Neuronal stem cell (in vitro differentiated cells): ENCODE results near the gene PI4KA.

Source experiments
- DNase-seq: peaks from one replicate; pipeline ENCODE4 v3.0.0-alpha.2; 2013; ENCODE audit warnings: low spot score
- H2AFZ ChIP-seq: one replicate; pipeline ENCODE4 v1.6.1; 2013; ENCODE audit warnings: mild to moderate bottlenecking, low read length, inconsistent platforms
- H2AK5ac ChIP-seq: 2 replicates; pipeline ENCODE4 v1.6.1; 2013; ENCODE audit warnings: low read depth, mild to moderate bottlenecking, inconsistent platforms, low read length, moderate library complexity, mixed read lengths
- H2BK120ac ChIP-seq: 2 replicates; pipeline ENCODE4 v1.6.1; 2013; ENCODE audit warnings: low read depth, mild to moderate bottlenecking, inconsistent platforms, low read length, moderate library complexity, mixed read lengths
- H2BK12ac ChIP-seq: one replicate; pipeline ENCODE4 v1.6.1; 2013; ENCODE audit warnings: low read length, inconsistent platforms
- H2BK15ac ChIP-seq: 2 replicates; pipeline ENCODE4 v1.6.1; 2013; ENCODE audit warnings: mild to moderate bottlenecking, low read length, inconsistent platforms, mixed read lengths
- H2BK5ac ChIP-seq: one replicate; pipeline ENCODE4 v1.6.1; 2013; ENCODE audit warnings: inconsistent platforms, mild to moderate bottlenecking, low read length, moderate library complexity
- H3K14ac ChIP-seq: one replicate; pipeline ENCODE4 v1.6.1; 2013; ENCODE audit warnings: low read length, inconsistent platforms
- H3K18ac ChIP-seq: 2 replicates; pipeline ENCODE4 v1.6.1; 2013; ENCODE audit warnings: low read length, inconsistent platforms
- H3K23ac ChIP-seq: 2 replicates; pipeline ENCODE4 v1.6.1; 2013; ENCODE audit warnings: low read depth, mild to moderate bottlenecking, mixed read lengths, low read length, inconsistent platforms; ENCODE audit not compliant: poor library complexity
- H3K27ac ChIP-seq: replicated peaks from 3 replicates; pipeline ENCODE4 v1.5.1; 2013; ENCODE audit warnings: low read length, inconsistent platforms
- H3K27me3 ChIP-seq, 3 experiments: 2 replicates each; pipeline ENCODE4 v1.6.1; 2013; ENCODE audit warnings: low read length in 3 of 3, mild to moderate bottlenecking in 2 of 3, inconsistent platforms in 1 of 3, low read depth in 1 of 3, mixed read lengths in 1 of 3, moderate library complexity in 1 of 3; ENCODE audit not compliant: control insufficient read depth in 3 of 3, insufficient read depth in 3 of 3
- H3K36me3 ChIP-seq, 2 donors: replicated peaks in 1 of 2; 2 replicates each; pipeline ENCODE4 v1.6.1; 2013; ENCODE audit warnings: low read length in 2 of 2; ENCODE audit not compliant: control insufficient read depth in 2 of 2, insufficient read depth in 2 of 2
- H3K4ac ChIP-seq: 2 replicates; pipeline ENCODE4 v1.6.1; 2013; ENCODE audit warnings: inconsistent platforms, mild to moderate bottlenecking, low read length, moderate library complexity
- H3K4me1 ChIP-seq, 2 donors: 1 replicate in 1 of 2; 2 replicates in 1 of 2; pipeline ENCODE4 v1.6.1; 2013; ENCODE audit warnings: low read length in 2 of 2, low read depth in 1 of 2; ENCODE audit not compliant: control insufficient read depth in 2 of 2, insufficient read depth in 1 of 2
- H3K4me2 ChIP-seq: one replicate; pipeline ENCODE4 v1.6.1; 2013; ENCODE audit warnings: mild to moderate bottlenecking, low read length, inconsistent platforms; ENCODE audit not compliant: insufficient read depth, poor library complexity, severe bottlenecking
- H3K4me3 ChIP-seq, 2 donors: 2 replicates each; pipeline ENCODE4 v1.5.1; 2013; ENCODE audit warnings: low read length in 2 of 2, mild to moderate bottlenecking in 2 of 2, inconsistent platforms in 1 of 2, moderate library complexity in 1 of 2
- H3K79me1 ChIP-seq: one replicate; pipeline ENCODE4 v1.6.1; 2013; ENCODE audit warnings: low read depth, mild to moderate bottlenecking, inconsistent platforms, low read length, moderate library complexity
- H3K9ac ChIP-seq: one replicate; pipeline ENCODE4 v1.6.1; 2013; ENCODE audit warnings: mild to moderate bottlenecking, low read depth, low read length, inconsistent platforms; ENCODE audit not compliant: poor library complexity
- H3K9me3 ChIP-seq, 2 donors: replicated peaks in 1 of 2; 2 replicates each; pipeline versions ENCODE3 to v1.6.1; 2013; ENCODE audit warnings: low read length in 2 of 2, mild to moderate bottlenecking in 2 of 2, inconsistent platforms in 1 of 2, low read depth in 1 of 2, mixed read lengths in 1 of 2, moderate library complexity in 1 of 2; ENCODE audit not compliant: control insufficient read depth in 2 of 2, insufficient read depth in 1 of 2
- H4K8ac ChIP-seq: one replicate; pipeline ENCODE4 v1.6.1; 2013; ENCODE audit warnings: low read depth, mild to moderate bottlenecking, inconsistent platforms, low read length, moderate library complexity
- H4K91ac ChIP-seq: one replicate; pipeline ENCODE4 v1.6.1; 2013; ENCODE audit warnings: low read length, low read depth, mild to moderate bottlenecking, inconsistent platforms; ENCODE audit not compliant: poor library complexity
- WGBS, 2 donors: extraction: QIAGEN DNeasy Blood & Tissue Kit; methylation state at CpG; one replicate each; pipeline ENCODE4 v1.1.7; 2013; ENCODE audit warnings: missing lambda C conversion rate in 2 of 2, mixed read lengths in 1 of 2; ENCODE audit not compliant: insufficient read length in 2 of 2, insufficient replicate concordance in 1 of 2; ENCODE audit errors: extremely low coverage in 2 of 2; 5-methylcytosine and 5-hydroxymethylcytosine counted together

The PI4KA gene

GRCh38 chr22:20666560-20666959 lies 192.1 kb downstream of the PI4KA start:
- Histone ChIP-seq H3K4me1 (no peaks in the 10 kb centered on the region), H2AK5ac (no peak overlapping the region), H4K91ac (no peak overlapping the region), H2BK120ac (no peak overlapping the region), H4K8ac (no peak overlapping the region), H2BK5ac (no peak overlapping the region), H3K4me2 (no peak overlapping the region), H3K27ac (no peak overlapping the region), H3K79me1 (no peaks in the 10 kb centered on the region), H2BK15ac (no peak overlapping the region), H3K18ac (no peak overlapping the region), H3K9me3 (peaks cover 0 to 3% of the 10 kb centered on the region in 2 donors), H3K27me3 (peaks cover 0 to under 1% (median 0%) of the 10 kb centered on the region in 3 experiments), H3K14ac (no peak overlapping the region), H3K36me3 (no peaks in the 10 kb centered on the region), H2BK12ac (no peak overlapping the region), H3K9ac (no peak overlapping the region), H3K23ac (no peak overlapping the region), H3K4me3 (no peak overlapping the region), H3K4ac (no peak overlapping the region), H2AFZ (no peak overlapping the region)
- no CpG with 5 or more reads among the region's 1 CpG for WGBS, 2 donors
- no peak for DNase-seq

GRCh38 chr22:20664594-20664959 lies 194.0 kb downstream of the PI4KA start:
- H2BK12ac ChIP-seq, result no peak overlapping the region

DNA sequence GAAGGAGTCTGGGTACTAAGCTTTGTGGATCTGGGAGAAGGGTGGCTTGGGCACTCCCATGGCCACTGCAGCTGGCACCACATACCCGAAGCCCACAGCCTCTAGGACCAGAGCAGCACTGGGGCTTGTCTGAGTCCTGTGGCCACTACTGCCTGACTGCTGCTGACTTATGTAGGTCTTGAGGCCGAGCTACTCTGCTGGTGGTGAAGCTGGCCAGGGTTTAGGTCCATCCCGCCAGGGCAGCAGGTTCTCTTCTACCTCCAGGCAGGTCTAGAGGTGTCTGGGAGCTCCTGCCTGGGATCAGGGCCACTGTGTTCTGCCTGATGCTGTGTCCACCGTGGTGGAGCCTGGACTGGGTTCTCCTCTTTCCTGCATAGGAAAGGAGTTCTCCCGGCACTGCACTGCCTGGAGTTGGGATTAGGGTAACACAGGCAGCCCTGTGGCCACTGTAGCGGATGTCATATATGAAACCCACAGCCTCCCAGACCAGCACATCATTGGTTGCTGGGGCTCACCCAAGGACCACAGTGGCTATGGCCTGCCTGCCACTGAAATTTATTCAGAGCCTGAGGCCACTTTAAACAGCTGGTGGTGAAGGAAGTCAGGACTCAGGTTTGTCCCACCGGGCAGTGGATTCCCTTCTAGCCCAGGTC lies 194.5 kb downstream of the PI4KA start:
- no peaks in the 10 kb centered on the region for H3K4me1 ChIP-seq

More at GRCh38 chr22:20664594-20664959, 194.0 kb downstream of the PI4KA start:
- Histone ChIP-seq H3K27ac (no peak overlapping the region), H3K23ac (no peak overlapping the region), H3K4me2 (no peak overlapping the region), H3K4me3 (no peak overlapping the region), H3K79me1 (no peaks in the 10 kb centered on the region), H2BK15ac (no peak overlapping the region), H2AK5ac (no peak overlapping the region), H3K4ac (no peak overlapping the region), H4K8ac (no peak overlapping the region), H3K14ac (no peak overlapping the region), H3K4me1 (no peaks in the 10 kb centered on the region), H3K27me3 (peaks cover 0 to 2% (median 0%) of the 10 kb centered on the region in 3 experiments), H3K36me3 (no peaks in the 10 kb centered on the region), H2BK5ac (no peak overlapping the region), H4K91ac (no peak overlapping the region), H3K9me3 (peaks cover 0 to 3% of the 10 kb centered on the region in 2 donors), H3K9ac (no peak overlapping the region), H3K18ac (peak overlapping the region; percentile 39), H2AFZ (no peak overlapping the region), H2BK120ac (no peak overlapping the region)
- no peak for DNase-seq
- WGBS, 2 donors, result no CpG with 5 or more reads among the region's 1 CpG

DNA sequence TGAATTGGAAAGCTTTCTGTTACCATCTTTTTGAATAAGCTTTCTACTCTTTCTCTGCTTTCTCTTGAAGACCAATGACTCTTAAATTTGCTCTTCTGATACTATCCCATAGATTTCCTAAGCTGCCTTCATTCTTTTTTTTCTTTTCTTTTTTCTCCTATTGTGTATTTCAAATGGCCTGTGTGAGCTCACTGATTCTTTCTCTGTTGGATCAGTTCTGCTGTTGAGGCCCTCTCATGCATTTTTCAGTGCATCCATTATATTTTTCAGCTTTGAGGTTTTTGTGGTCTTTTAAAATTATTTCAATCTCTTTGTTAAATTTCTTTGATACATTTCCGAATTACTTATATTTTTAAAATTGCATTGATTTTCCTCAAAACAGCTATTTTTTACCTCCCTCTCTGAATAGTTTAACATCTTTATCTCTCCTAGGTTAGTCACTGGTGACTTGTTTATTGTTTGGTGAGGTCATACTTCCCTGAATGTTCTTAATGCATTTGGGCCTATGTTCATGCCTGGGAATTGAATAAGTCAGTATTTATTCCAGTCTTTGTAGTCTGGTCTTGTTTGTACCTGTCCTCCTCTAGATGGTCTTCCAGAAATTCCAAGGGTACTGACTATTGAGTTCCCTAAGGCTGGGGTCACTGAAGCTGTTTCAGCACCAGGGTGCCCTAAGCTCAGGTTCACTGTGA lies 195.3 kb downstream of the PI4KA start:
- Histone ChIP-seq H2BK15ac (no peak overlapping the region), H2BK12ac (no peak overlapping the region), H2BK120ac (no peak overlapping the region), H3K4me3 (no peak overlapping the region), H3K14ac (no peak overlapping the region), H3K36me3 (no peaks in the 10 kb centered on the region), H3K9me3 (peaks cover 0 to 3% of the 10 kb centered on the region in 2 donors), H3K27me3 (peaks cover 0 to 2% (median 0%) of the 10 kb centered on the region in 3 experiments), H3K4ac (no peak overlapping the region), H4K91ac (no peak overlapping the region), H2AFZ (no peak overlapping the region), H3K18ac (no peak overlapping the region), H3K9ac (no peak overlapping the region), H3K27ac (no peak overlapping the region), H3K79me1 (no peaks in the 10 kb centered on the region), H2BK5ac (no peak overlapping the region), H3K4me2 (no peak overlapping the region), H3K23ac (peak overlapping the region; percentile 76), H4K8ac (no peak overlapping the region), H3K4me1 (no peaks in the 10 kb centered on the region), H2AK5ac (no peak overlapping the region)
- WGBS, 2 donors, result no CpG with 5 or more reads among the region's 1 CpG
- no peak for DNase-seq

More for the DNA sequence above, 194.5 kb downstream of the PI4KA start:
- Histone ChIP-seq H4K91ac (no peak overlapping the region), H4K8ac (no peak overlapping the region), H3K9me3 (peaks cover 0 to 3% of the 10 kb centered on the region in 2 donors), H3K4ac (no peak overlapping the region), H3K79me1 (no peaks in the 10 kb centered on the region), H3K18ac (peak overlapping the region; percentile 39), H2AK5ac (peak overlapping the region; percentile 37), H2BK5ac (no peak overlapping the region), H2AFZ (no peak overlapping the region), H2BK120ac (no peak overlapping the region), H3K14ac (no peak overlapping the region), H3K9ac (peak overlapping the region; percentile 7), H2BK12ac (no peak overlapping the region), H3K4me3 (no peak overlapping the region), H3K4me2 (no peak overlapping the region), H2BK15ac (no peak overlapping the region), H3K36me3 (no peaks in the 10 kb centered on the region), H3K23ac (peak overlapping the region; percentile 76), H3K27ac (no peak overlapping the region), H3K27me3 (peaks cover 0 to 2% (median 0%) of the 10 kb centered on the region in 3 experiments)
- no peak for DNase-seq
- no CpG with 5 or more reads among the region's 7 CpGs for WGBS, 2 donors
